Mucosa of descending colon (tissue), 3 donors: Measurements from ENCODE around the gene TMEM192. TPM values are rescaled to one million over a fixed set of nuclear protein-coding genes. Genes with fewer than 3 reads are reported as not detected.
A peak's percentile ranks its signal among the peaks of the same experiment; 100 is the strongest.

Experiments used
- ATAC-seq: fragments of 200-7000 bp; cut with Tn5 transposase; one replicate; pipeline ENCODE4 v1.9.1; 2020; ENCODE audit warnings: mild to moderate bottlenecking, moderate library complexity
- DNase-seq, 3 donors: peaks; one replicate each; pipeline ENCODE4 v3.0.0-alpha.2; 2020
- H3K36me3 ChIP-seq: fragments of 200-600 bp; one replicate; pipeline ENCODE4 v1.8.0; 2021; ENCODE audit warnings: low read depth, mild to moderate bottlenecking
- H3K4me1 ChIP-seq: fragments of 200-600 bp; one replicate; pipeline ENCODE4 v1.8.0; 2021; ENCODE audit warnings: low read depth, mild to moderate bottlenecking
- H3K4me3 ChIP-seq: fragments of 200-600 bp; one replicate; pipeline ENCODE4 v1.8.0; 2021; ENCODE audit warnings: mild to moderate bottlenecking
- H3K9me3 ChIP-seq: fragments of 200-600 bp; one replicate; pipeline ENCODE4 v1.8.0; 2021; ENCODE audit warnings: mild to moderate bottlenecking
- intact Hi-C, 2 donors: fragments of 100-400 bp; cut with DNase I in 1 of 2; cut with micrococcal nuclease in 1 of 2; formaldehyde crosslinking; loops; one replicate each; pipeline versions ENCODE4 v1.11.0 to v1.11.1; 2022; cut with DNase I, micrococcal nuclease
- long read RNA-seq, 2 donors: library from polyadenylated mRNA; unstranded; transcript quantifications; one replicate each; pipeline ENCODE4 v2.0.0, GENCODE V29; 2019 to 2021
- total RNA-seq, 3 donors: library from RNA; stranded (reverse); fragmentation: NEBNext Ultra II Directional in 2 of 3; extraction: Animal tissue kit (Norgen Biotek cat#: 25700) in 2 of 3; gene quantifications; one replicate each; pipeline versions ENCODE4 v1.2.1 to v1.2.4, GENCODE V29; 2021 to 2023
- TF ChIP-seq, protein P1 (sequence below): fragments of 200-600 bp; IDR thresholded peaks from one replicate; pipeline ENCODE4 v1.8.0; 2022; ENCODE audit warnings: antibody characterized with exemption, mild to moderate bottlenecking
- donor health status: DM: no; HTN: no; CAD: no; lungs with moderate emphysema.
- donor health status: DM: no; HTN: no; CAD: no.
- donor health status: DM: no; HTN: yes; CAD: no.

Gene TMEM192
- 10 to 100 TPM; 16.3 to 24.0 (median 18.7) TPM for total RNA-seq
- long read RNA-seq, donor 1, full-length matches to known transcripts, result 7 of 10 reads
- long read RNA-seq, donor 1, partial matches to known transcripts, result 2 of 10 reads
- long read RNA-seq, donor 1, other reads (novel, unspliced or antisense), result 1 of 10 reads
- long read RNA-seq, donor 2, full-length matches to known transcripts, result 8 of 11 reads
- long read RNA-seq, donor 2, partial matches to known transcripts, result 2 of 11 reads
- long read RNA-seq, donor 2, other reads (novel, unspliced or antisense), result 1 of 11 reads

DNA sequence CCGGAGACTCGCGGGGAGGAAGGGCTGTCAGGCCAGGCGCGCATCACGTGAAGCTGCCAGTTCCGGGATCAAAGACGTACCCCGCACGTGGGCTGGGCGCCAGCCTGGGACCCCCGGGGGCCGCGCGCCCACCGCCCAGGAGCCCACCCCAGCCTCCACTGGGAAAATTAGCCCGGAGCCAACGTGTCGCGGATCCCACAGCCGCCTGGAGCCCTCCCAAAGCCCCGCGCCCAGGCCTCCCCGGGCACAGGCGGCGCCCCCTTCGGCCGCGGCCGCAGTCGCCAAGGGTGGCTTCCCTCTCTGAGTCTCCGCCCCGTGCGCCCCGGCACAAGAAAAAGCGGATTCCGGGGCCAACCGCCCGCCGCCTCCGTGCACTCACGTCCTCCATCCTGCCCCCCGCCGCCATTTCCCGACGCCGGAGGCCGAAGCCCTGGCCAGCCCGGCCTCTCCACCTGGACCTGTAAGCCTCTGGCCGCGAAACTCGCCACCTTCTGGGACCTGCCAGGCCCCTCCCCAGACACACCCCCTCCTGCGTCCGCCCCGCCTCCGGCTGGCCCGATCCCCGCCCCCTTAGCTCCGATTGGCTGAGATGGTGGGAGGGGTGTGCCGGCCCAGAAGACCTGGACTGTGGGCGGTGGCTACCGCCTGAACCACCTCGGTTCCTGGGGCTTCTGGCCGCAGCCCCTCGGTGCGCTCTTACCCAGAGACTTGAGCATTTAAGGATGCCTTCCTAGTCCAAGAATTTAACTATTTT lies at the start of gene TMEM192:
Gene TMEM192 (minus strand): TSS at position 493 of the 754 bp plus-strand sequence. CDS start 87 bp downstream, at position 406.
- H3K4me3 ChIP-seq, result peak within 1 kb of the TSS; percentile 91
- H3K9me3 ChIP-seq, result no peaks in the 10 kb centered on the region
- TF ChIP-seq, protein P1, sequence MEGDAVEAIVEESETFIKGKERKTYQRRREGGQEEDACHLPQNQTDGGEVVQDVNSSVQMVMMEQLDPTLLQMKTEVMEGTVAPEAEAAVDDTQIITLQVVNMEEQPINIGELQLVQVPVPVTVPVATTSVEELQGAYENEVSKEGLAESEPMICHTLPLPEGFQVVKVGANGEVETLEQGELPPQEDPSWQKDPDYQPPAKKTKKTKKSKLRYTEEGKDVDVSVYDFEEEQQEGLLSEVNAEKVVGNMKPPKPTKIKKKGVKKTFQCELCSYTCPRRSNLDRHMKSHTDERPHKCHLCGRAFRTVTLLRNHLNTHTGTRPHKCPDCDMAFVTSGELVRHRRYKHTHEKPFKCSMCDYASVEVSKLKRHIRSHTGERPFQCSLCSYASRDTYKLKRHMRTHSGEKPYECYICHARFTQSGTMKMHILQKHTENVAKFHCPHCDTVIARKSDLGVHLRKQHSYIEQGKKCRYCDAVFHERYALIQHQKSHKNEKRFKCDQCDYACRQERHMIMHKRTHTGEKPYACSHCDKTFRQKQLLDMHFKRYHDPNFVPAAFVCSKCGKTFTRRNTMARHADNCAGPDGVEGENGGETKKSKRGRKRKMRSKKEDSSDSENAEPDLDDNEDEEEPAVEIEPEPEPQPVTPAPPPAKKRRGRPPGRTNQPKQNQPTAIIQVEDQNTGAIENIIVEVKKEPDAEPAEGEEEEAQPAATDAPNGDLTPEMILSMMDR, result peak; percentile 13
- DNase-seq (peak; percentile 96 to 98 (median 96)), ATAC-seq (peak; percentile 99)
- H3K4me1 ChIP-seq, result peaks cover 6% of the 10 kb centered on the region
- intact Hi-C loops, result no loop called here
- H3K36me3 ChIP-seq, result no peaks in the 10 kb centered on the region

DNA sequence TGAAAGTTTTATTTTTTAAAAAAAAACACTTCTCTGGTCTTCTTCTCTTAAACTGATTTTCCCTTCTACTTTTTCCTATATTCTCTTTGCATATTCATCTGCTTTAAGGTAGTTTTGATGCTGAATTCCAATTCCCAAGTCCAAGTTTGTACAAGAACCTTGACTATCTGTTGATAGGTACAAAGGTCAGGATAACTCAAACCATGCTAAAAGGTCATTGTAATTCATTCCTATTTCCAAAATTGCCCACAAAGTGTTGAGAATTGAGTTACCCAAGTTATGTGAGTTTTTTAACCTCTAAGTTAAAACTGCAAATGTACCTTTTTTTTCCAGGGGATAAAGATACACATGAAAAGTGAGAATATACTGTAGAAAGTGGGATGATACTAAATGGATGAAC lies 46.1 kb upstream of the TMEM192 start:
- Histone ChIP-seq H3K4me3 (no peak overlapping the region), H3K9me3 (no peaks in the 10 kb centered on the region), H3K36me3 (no peaks in the 10 kb centered on the region), H3K4me1 (no peaks in the 10 kb centered on the region)
- TF ChIP-seq, protein P1, result no peak
- ATAC-seq (no peak), DNase-seq (no peak)
- intact Hi-C loops, result no loop called here

DNA sequence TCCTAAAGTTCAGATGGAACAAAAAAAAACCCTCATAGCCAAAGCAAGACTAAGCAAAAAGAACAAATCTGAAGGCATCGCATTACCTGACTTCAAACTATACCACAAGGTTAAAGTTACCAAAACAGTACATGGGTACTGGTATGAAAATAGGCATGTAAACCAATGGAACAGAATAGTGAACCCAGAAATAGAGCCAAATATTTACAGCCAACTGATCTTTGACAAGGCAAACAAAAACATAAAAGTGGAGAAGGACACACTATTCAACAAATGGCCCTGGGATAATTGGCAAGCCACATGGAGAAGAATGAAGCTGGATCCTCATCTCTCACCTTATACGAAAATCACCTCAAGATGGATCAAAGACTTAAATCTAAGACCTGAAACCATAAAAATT lies 44.2 kb upstream of the TMEM192 start:
- Histone ChIP-seq H3K4me3 (no peak overlapping the region), H3K9me3 (no peaks in the 10 kb centered on the region), H3K4me1 (no peaks in the 10 kb centered on the region), H3K36me3 (no peaks in the 10 kb centered on the region)
- ATAC-seq, result no peak
- intact Hi-C loops, result no loop called here
- TF ChIP-seq, protein P1, result no peak
- DNase-seq, result no peak

DNA sequence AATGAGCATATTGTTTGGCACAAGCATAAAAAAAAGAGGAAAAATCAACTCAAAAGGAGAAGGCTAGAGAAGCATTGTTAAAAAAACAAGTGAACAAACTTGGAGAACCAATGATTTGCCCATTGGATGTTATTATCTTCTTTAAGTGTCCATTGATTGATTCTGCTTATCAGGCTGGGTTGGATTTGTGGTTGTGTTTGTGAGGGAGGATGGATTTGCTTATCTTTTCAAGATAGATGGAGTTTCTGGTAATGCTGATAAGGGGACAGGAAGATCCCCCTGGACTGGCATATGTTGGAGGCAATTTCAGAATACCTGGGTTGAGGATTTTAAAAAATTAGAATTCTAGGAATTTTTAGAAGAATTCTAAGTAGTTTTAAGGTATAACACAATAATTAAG lies 41.8 kb upstream of the TMEM192 start:
- DNase-seq (no peak), ATAC-seq (no peak)
- intact Hi-C loops, result no loop called here
- Histone ChIP-seq H3K9me3 (no peaks in the 10 kb centered on the region), H3K4me1 (no peaks in the 10 kb centered on the region), H3K36me3 (no peaks in the 10 kb centered on the region), H3K4me3 (no peak overlapping the region)
- TF ChIP-seq, protein P1, result no peak

DNA sequence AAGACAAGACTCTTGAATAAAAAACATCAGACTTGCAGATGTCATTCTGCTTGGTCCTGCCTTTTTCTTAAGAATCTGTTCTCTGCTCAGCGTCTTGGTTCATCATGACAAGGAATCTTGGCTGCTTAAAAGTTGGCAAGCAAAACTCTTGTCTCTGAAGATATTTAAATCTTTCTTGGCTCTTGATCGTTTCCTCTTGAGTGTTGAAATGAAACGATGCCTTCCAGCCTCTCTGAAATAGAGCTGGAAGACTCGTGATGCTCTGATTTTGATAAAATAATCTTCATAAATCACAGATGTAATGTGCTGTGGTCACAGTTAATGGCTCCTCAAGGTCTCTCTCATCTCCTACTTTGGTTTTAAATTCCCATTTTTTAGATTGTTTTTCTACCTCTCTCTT lies 39.9 kb upstream of the TMEM192 start:
- Histone ChIP-seq H3K4me1 (no peaks in the 10 kb centered on the region), H3K36me3 (no peaks in the 10 kb centered on the region), H3K4me3 (no peak overlapping the region), H3K9me3 (no peaks in the 10 kb centered on the region)
- ATAC-seq, result no peak
- intact Hi-C loops, result no loop called here
- TF ChIP-seq, protein P1, result no peak
- no peak for DNase-seq
